GM12872 (cell line): Measurements from ENCODE around the gene OLFML1.

Experiments
- CTCF ChIP-seq: IDR thresholded peaks from 3 replicates; pipeline ENCODE4 v1.5.1; 2011; ENCODE audit warnings: low read depth, mild to moderate bottlenecking, low read length, moderate library complexity; ENCODE audit not compliant: insufficient read depth

The OLFML1 gene

GRCh38 chr11:7523416-7524210 lies 38.3 kb downstream of the OLFML1 start:
- TF ChIP-seq CTCF, result no peak

GRCh38 chr11:7524462-7525235 lies 39.3 kb downstream of the OLFML1 start:
- no peak for TF ChIP-seq CTCF

- TF ChIP-seq CTCF, result no peak
Observed at GRCh38 chr11:7525424-7525823, 40.1 kb downstream of the OLFML1 start.

- TF ChIP-seq CTCF, result no peak
Observed at GRCh38 chr11:7527029-7527428, 41.7 kb downstream of the OLFML1 start.

GRCh38 chr11:7528514-7529049 lies 43.3 kb downstream of the OLFML1 start:
- TF ChIP-seq CTCF, result no peak

GRCh38 chr11:7530013-7530640 lies 44.8 kb downstream of the OLFML1 start:
- TF ChIP-seq CTCF, result no peak

GRCh38 chr11:7531011-7531410 lies 45.7 kb downstream of the OLFML1 start:
- no peak for TF ChIP-seq CTCF
